HCT116 (cell line): ENCODE data around the gene FLT4. TPM values are rescaled to one million over a fixed set of nuclear protein-coding genes. Genes with fewer than 3 reads are reported as not detected.

ENCODE experiments used
- ATAC-seq: fragments of 200-7000 bp; cut with Tn5 transposase; 2 replicates; pipeline ENCODE4 v1.9.1; 2020; ENCODE audit warnings: mild to moderate bottlenecking, moderate library complexity
- BruUV-seq: library from RNA; stranded (reverse); fragments of 400-500 nt; replicated peaks from 2 replicates; lab custom pipeline; 2021; lab: Mats Ljungman, UMichigan
- CTCF ChIA-PET: fragments of 300-600 bp; sonication (Branson Sonifier 250); formaldehyde crosslinking; loops from one replicate; lab custom pipeline; 2021; ENCODE audit warnings: antibody characterized with exemption; lab: Charles Lee
- POLR2A ChIA-PET: fragments of 300-600, 350-600 bp; sonication (Branson Sonifier 250); formaldehyde crosslinking; loops from one replicate; lab custom pipeline; 2021; ENCODE audit warnings: antibody characterized with exemption; lab: Charles Lee
- RAD21 ChIA-PET, 2 experiments: fragments of 300-600 bp; sonication (Branson Sonifier 250); formaldehyde crosslinking; loops; one replicate each; lab custom pipeline; 2023; ENCODE audit warnings: low total read pairs in 2 of 2; ENCODE audit not compliant: uncharacterized antibody in 2 of 2, unreplicated experiment in 2 of 2, low non-redundant PET in 1 of 2; lab: Charles Lee
- DNase-seq: peaks from one replicate; pipeline ENCODE4 v3.0.0-alpha.2; 2010; ENCODE audit warnings: low read depth, low spot score
- H2AFZ ChIP-seq: fragments of 200-600 bp; shearing (Covaris generic), sonication (generic); 2 replicates; pipeline ENCODE4 v1.6.1; 2017; ENCODE audit warnings: low read depth, mixed run types, mixed read lengths, antibody characterized with exemption, low read length; ENCODE audit not compliant: poor library complexity, severe bottlenecking
- H3K27ac ChIP-seq: 2 replicates; pipeline ENCODE4 v1.5.1; 2012; ENCODE audit warnings: low read depth, low read length
- H3K27me3 ChIP-seq: fragments of 200-600 bp; sonication (generic); 2 replicates; pipeline ENCODE4 v1.6.1; 2016; ENCODE audit warnings: mixed run types, low read length, mixed read lengths; ENCODE audit not compliant: insufficient read depth
- H3K36me3 ChIP-seq, 2 experiments: fragments of 200-500 bp in 1 of 2; fragments of 200-600 bp in 1 of 2; sonication (Bioruptor generic) in 1 of 2; sonication (generic) in 1 of 2; 2 replicates each; pipeline versions ENCODE4 v1.5.1 to v1.6.1; 2014 to 2016; ENCODE audit warnings: low read length in 2 of 2, inconsistent platforms in 1 of 2, mixed read lengths in 1 of 2, mixed run types in 1 of 2; ENCODE audit not compliant: insufficient read depth in 2 of 2, control insufficient read depth in 1 of 2
- H3K4me1 ChIP-seq, 2 experiments: fragments of 200-600 bp in 1 of 2; sonication (generic) in 1 of 2; 2 replicates each; pipeline versions ENCODE4 v1.5.1 to v1.6.1; 2012 to 2017; ENCODE audit warnings: low read length in 2 of 2, inconsistent platforms in 1 of 2, mild to moderate bottlenecking in 1 of 2, mixed read lengths in 1 of 2, mixed run types in 1 of 2, moderate library complexity in 1 of 2; ENCODE audit not compliant: insufficient read depth in 2 of 2, control insufficient read depth in 1 of 2
- H3K4me2 ChIP-seq: fragments of 200-600 bp; sonication (generic); 2 replicates; pipeline ENCODE4 v1.6.1; 2017; ENCODE audit warnings: mixed run types, low read length, mixed read lengths
- H3K4me3 ChIP-seq, 2 experiments: fragments of 200-600 bp in 1 of 2; sonication (generic) in 1 of 2; replicated peaks in 1 of 2; 2 replicates each; pipeline ENCODE4 v1.5.1; 2011 to 2016; ENCODE audit warnings: low read length in 2 of 2, control low read depth in 1 of 2, low read depth in 1 of 2, mild to moderate bottlenecking in 1 of 2, mixed read lengths in 1 of 2, mixed run types in 1 of 2
- H3K79me2 ChIP-seq: fragments of 200-600 bp; sonication (generic); 2 replicates; pipeline ENCODE4 v1.6.1; 2017; ENCODE audit warnings: mild to moderate bottlenecking, mixed run types, low read length, moderate library complexity, mixed read lengths; ENCODE audit not compliant: insufficient read depth
- H3K9ac ChIP-seq: fragments of 200-600 bp; sonication (generic); 2 replicates; pipeline ENCODE4 v1.6.1; 2016; ENCODE audit warnings: low read length, mixed read lengths
- H3K9me2 ChIP-seq: fragments of 200-600 bp; sonication (generic), shearing (Covaris generic); 2 replicates; pipeline ENCODE4 v1.6.1; 2017; ENCODE audit warnings: mixed run types, mild to moderate bottlenecking, moderate library complexity; ENCODE audit not compliant: insufficient read depth
- H3K9me3 ChIP-seq, 2 experiments: fragments of 200-500 bp in 1 of 2; fragments of 200-600 bp in 1 of 2; sonication (Bioruptor generic) in 1 of 2; sonication (generic) in 1 of 2; 2 replicates each; pipeline ENCODE4 v1.6.1; 2014 to 2017; ENCODE audit warnings: low read length in 2 of 2, mixed read lengths in 2 of 2, inconsistent platforms in 1 of 2, low read depth in 1 of 2, mild to moderate bottlenecking in 1 of 2, mixed run types in 1 of 2, moderate library complexity in 1 of 2; ENCODE audit not compliant: control insufficient read depth in 1 of 2, insufficient read depth in 1 of 2
- H4K20me1 ChIP-seq: fragments of 200-600 bp; sonication (generic), shearing (Covaris generic); 2 replicates; pipeline ENCODE4 v1.6.1; 2017; ENCODE audit warnings: mixed run types, mild to moderate bottlenecking, moderate library complexity; ENCODE audit not compliant: insufficient read depth
- CEBPB ChIP-seq: IDR thresholded peaks from 2 replicates; pipeline ENCODE4 v1.6.1; 2012; ENCODE audit warnings: low read depth
- ELF1 ChIP-seq: IDR thresholded peaks from 2 replicates; pipeline ENCODE4 v1.6.1; 2012; ENCODE audit warnings: low read depth, borderline replicate concordance
- EZH2 ChIP-seq: fragments of 200-600 bp; sonication (generic); IDR thresholded peaks from 2 replicates; pipeline ENCODE4 v1.6.1; 2017; ENCODE audit warnings: antibody characterized with exemption, mixed run types
- EZH2phosphoT487 ChIP-seq: fragments of 200-600 bp; IDR thresholded peaks from 2 replicates; pipeline ENCODE4 v1.6.1; 2018; ENCODE audit warnings: antibody characterized with exemption, borderline replicate concordance
- FOSL1 ChIP-seq: IDR thresholded peaks from 2 replicates; pipeline ENCODE4 v1.6.1; 2012; ENCODE audit warnings: low read depth
- JUND ChIP-seq: IDR thresholded peaks from 2 replicates; pipeline ENCODE4 v1.6.1; 2012
- POLR2A ChIP-seq: IDR thresholded peaks from 2 replicates; pipeline ENCODE4 v1.7.0; 2011; ENCODE audit warnings: borderline replicate concordance; ENCODE audit not compliant: insufficient read depth, insufficient read length; ENCODE audit errors: extremely low read depth
- POLR2AphosphoS5 ChIP-seq: IDR thresholded peaks from 2 replicates; pipeline ENCODE4 v1.6.1; 2011; ENCODE audit warnings: mild to moderate bottlenecking, low read depth, low read length, moderate library complexity
- RAD21 ChIP-seq: IDR thresholded peaks from 2 replicates; pipeline ENCODE4 v1.6.1; 2012; ENCODE audit warnings: low read depth, mild to moderate bottlenecking
- SP1 ChIP-seq: IDR thresholded peaks from 2 replicates; pipeline ENCODE4 v1.6.1; 2012; ENCODE audit warnings: low read depth
- SRF ChIP-seq: IDR thresholded peaks from 2 replicates; pipeline ENCODE4 v1.6.1; 2012; ENCODE audit warnings: low read depth
- ZNF274 ChIP-seq: fragments of 200-500 bp; sonication (Bioruptor generic); IDR thresholded peaks from 2 replicates; pipeline ENCODE4 v1.6.1; 2014; ENCODE audit warnings: mild to moderate bottlenecking, low read depth, low read length, inconsistent platforms
- intact Hi-C: fragments of 100-400 bp; cut with micrococcal nuclease; formaldehyde crosslinking; loops from 2 replicates; pipeline ENCODE4 v1.10.0; 2022
- total RNA-seq: library from RNA; stranded (reverse); gene quantifications from one replicate; pipeline ENCODE4 v1.2.1, GENCODE V29; 2021; ENCODE audit not compliant: unreplicated experiment
- TF ChIP-seq, protein P1 (sequence below): IDR thresholded peaks from 2 replicates; pipeline ENCODE4 v1.6.1; 2011; ENCODE audit warnings: mild to moderate bottlenecking, low read length, moderate library complexity; ENCODE audit not compliant: insufficient replicate concordance; ENCODE audit errors: extremely low read depth
- TF ChIP-seq, protein P2 (sequence below): IDR thresholded peaks from 2 replicates; pipeline ENCODE4 v1.6.1; 2012
- TF ChIP-seq, protein P3 (sequence below), 3 experiments: fragments of 200-600 bp in 1 of 3; sonication (generic) in 1 of 3; IDR thresholded peaks in 2 of 3; conservative IDR thresholded peaks in 1 of 3; 2 replicates each; pipeline ENCODE4 v1.5.1; 2012 to 2017; ENCODE audit warnings: low read depth in 2 of 3, low read length in 2 of 3, antibody characterized with exemption in 1 of 3, borderline replicate concordance in 1 of 3, control low read depth in 1 of 3, mild to moderate bottlenecking in 1 of 3, mixed read lengths in 1 of 3, mixed run types in 1 of 3, moderate library complexity in 1 of 3; ENCODE audit not compliant: insufficient read depth in 1 of 3
- TF ChIP-seq, protein P4 (sequence below): IDR thresholded peaks from 2 replicates; pipeline ENCODE4 v1.6.1; 2012; ENCODE audit warnings: low read depth

Gene FLT4
- total RNA-seq, 1 experiment from 2014 or later = 0.17 TPM

DNA sequence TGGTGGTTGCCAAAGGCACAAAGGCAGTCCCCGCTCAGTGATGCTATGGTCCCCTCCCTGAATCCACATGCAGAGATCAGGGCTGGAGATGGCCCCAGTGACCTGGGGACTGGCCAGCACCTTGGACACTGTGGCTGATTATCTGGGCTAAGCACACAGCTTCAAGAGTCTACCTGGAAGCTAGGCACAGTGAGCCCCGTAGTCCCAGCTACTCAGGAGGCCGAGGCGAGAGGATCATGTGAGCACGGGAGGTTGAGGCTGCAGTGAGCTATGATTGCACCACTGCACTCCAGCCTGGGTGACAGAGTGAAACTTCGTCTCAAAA, 49.8 kb downstream of the FLT4 start:
- Histone ChIP-seq H3K9ac (no peak overlapping the region), H3K4me3 (no peak overlapping the region), H3K36me3 (no peaks in the 10 kb centered on the region), H3K27me3 (no peaks in the 10 kb centered on the region), H3K4me1 (no peaks in the 10 kb centered on the region), H3K4me2 (no peak overlapping the region), H3K27ac (no peak overlapping the region), H3K9me3 (no peaks in the 10 kb centered on the region), H2AFZ (no peak overlapping the region), H3K9me2 (no peaks in the 10 kb centered on the region), H3K79me2 (no peaks in the 10 kb centered on the region), H4K20me1 (no peaks in the 10 kb centered on the region)
- TF ChIP-seq ELF1 (no peak), FOSL1 (no peak), EZH2 (no peak), ZNF274 (no peak), SP1 (no peak), POLR2A (no peak), JUND (no peak), RAD21 (no peak), EZH2phosphoT487 (no peak), CEBPB (no peak), POLR2AphosphoS5 (no peak), SRF (no peak)
- TF ChIP-seq, protein P1, sequence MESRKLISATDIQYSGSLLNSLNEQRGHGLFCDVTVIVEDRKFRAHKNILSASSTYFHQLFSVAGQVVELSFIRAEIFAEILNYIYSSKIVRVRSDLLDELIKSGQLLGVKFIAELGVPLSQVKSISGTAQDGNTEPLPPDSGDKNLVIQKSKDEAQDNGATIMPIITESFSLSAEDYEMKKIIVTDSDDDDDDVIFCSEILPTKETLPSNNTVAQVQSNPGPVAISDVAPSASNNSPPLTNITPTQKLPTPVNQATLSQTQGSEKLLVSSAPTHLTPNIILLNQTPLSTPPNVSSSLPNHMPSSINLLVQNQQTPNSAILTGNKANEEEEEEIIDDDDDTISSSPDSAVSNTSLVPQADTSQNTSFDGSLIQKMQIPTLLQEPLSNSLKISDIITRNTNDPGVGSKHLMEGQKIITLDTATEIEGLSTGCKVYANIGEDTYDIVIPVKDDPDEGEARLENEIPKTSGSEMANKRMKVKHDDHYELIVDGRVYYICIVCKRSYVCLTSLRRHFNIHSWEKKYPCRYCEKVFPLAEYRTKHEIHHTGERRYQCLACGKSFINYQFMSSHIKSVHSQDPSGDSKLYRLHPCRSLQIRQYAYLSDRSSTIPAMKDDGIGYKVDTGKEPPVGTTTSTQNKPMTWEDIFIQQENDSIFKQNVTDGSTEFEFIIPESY = no peak
- TF ChIP-seq, protein P2, sequence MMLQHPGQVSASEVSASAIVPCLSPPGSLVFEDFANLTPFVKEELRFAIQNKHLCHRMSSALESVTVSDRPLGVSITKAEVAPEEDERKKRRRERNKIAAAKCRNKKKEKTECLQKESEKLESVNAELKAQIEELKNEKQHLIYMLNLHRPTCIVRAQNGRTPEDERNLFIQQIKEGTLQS = no peak
- TF ChIP-seq, protein P3, sequence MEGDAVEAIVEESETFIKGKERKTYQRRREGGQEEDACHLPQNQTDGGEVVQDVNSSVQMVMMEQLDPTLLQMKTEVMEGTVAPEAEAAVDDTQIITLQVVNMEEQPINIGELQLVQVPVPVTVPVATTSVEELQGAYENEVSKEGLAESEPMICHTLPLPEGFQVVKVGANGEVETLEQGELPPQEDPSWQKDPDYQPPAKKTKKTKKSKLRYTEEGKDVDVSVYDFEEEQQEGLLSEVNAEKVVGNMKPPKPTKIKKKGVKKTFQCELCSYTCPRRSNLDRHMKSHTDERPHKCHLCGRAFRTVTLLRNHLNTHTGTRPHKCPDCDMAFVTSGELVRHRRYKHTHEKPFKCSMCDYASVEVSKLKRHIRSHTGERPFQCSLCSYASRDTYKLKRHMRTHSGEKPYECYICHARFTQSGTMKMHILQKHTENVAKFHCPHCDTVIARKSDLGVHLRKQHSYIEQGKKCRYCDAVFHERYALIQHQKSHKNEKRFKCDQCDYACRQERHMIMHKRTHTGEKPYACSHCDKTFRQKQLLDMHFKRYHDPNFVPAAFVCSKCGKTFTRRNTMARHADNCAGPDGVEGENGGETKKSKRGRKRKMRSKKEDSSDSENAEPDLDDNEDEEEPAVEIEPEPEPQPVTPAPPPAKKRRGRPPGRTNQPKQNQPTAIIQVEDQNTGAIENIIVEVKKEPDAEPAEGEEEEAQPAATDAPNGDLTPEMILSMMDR (IDR thresholded peaks at IDR 0.05 in 2 of 3, conservative IDR thresholded peaks at IDR 0.05 in 1 of 3; ENCODE audit: borderline replicate concordance in 1 of 3, insufficient read depth in 1 of 3, low read depth in 2 of 3, low read length in 2 of 3) = no peak
- TF ChIP-seq, protein P4, sequence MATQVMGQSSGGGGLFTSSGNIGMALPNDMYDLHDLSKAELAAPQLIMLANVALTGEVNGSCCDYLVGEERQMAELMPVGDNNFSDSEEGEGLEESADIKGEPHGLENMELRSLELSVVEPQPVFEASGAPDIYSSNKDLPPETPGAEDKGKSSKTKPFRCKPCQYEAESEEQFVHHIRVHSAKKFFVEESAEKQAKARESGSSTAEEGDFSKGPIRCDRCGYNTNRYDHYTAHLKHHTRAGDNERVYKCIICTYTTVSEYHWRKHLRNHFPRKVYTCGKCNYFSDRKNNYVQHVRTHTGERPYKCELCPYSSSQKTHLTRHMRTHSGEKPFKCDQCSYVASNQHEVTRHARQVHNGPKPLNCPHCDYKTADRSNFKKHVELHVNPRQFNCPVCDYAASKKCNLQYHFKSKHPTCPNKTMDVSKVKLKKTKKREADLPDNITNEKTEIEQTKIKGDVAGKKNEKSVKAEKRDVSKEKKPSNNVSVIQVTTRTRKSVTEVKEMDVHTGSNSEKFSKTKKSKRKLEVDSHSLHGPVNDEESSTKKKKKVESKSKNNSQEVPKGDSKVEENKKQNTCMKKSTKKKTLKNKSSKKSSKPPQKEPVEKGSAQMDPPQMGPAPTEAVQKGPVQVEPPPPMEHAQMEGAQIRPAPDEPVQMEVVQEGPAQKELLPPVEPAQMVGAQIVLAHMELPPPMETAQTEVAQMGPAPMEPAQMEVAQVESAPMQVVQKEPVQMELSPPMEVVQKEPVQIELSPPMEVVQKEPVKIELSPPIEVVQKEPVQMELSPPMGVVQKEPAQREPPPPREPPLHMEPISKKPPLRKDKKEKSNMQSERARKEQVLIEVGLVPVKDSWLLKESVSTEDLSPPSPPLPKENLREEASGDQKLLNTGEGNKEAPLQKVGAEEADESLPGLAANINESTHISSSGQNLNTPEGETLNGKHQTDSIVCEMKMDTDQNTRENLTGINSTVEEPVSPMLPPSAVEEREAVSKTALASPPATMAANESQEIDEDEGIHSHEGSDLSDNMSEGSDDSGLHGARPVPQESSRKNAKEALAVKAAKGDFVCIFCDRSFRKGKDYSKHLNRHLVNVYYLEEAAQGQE = no peak
- POLR2A ChIA-PET = no interaction called here
- no peak for ATAC-seq
- CTCF ChIA-PET = no interaction called here
- DNase-seq = no peak
- RAD21 ChIA-PET = no interaction called here
- BruUV-seq = no TSS peak
- intact Hi-C loops = no loop called here
